HG03175 (cell line): ENCODE results near the gene PNMA1.
"Not testable (repeated sequence)": the region's sequence is repeated elsewhere in the genome, so short reads cannot be mapped to it uniquely, and the experiment has no call there.

Source experiments
- ATAC-seq: cut with Tn5 transposase; IDR thresholded peaks from one replicate; pipeline ENCODE4 v1.9.1; 2021; ENCODE audit warnings: mild to moderate bottlenecking, moderate library complexity; ENCODE audit not compliant: unreplicated experiment

PNMA1 gene

GRCh38 chr14:73718418-73719251 lies 4.5 kb upstream of the PNMA1 start:
- no peak for ATAC-seq

DNA sequence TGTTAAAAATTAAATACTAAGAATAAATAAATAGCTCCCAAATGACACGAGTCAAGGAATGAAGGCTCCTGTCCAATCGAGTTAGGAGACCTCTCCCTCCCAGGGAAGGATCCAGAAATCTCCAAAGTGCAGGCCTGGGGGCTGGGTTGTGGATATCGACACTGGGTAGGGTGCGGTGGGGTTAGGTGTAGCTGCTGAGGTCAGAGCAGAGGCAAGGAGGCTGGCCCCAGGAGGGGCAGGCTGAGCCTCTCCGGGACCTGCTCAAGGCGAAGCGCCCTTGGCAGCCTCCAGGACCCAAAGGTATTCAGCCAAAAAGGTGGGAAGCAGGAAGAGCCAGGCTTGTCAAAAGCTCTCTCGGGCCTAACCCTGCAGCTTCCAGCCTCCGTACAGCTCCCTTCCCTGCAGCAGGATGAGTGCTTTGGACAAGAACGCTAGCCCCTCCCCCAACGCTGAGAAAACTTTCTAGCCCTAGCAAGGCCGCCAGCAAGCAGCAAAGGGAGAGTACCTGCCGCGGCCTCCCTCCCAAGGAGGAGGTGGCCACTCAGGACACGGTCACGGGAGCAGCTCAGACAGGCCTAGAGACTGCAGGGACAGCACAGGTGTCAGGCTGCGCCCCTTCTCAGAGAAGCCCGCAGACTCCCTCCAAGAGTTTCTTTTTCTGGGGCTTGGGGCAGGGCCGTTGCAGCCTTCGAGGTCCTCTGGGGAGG lies 3.7 kb upstream of the PNMA1 start:
- no peak for ATAC-seq

DNA sequence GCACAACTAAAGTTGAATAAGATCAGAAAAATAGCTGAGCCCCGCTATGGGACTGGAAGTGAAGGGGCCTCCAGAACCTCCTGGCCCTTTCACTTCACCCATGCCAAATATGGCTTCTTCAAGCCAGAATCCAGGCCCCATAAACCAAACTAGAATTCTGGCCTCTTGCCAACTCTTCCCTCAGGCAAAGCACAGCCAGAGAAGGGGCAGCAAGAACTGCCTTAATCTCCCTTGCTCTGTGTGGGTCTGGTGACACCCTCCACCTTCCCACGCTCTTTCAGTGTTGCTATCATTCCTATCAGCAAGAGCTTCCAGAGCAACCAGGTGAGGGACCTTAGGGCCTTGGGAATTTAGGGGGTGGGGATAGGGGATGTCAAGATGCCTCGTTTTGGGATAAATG lies 3.1 kb upstream of the PNMA1 start:
- no peak for ATAC-seq

- no peak for ATAC-seq
Observed at GRCh38 chr14:73715707-73716106, 1.5 kb upstream of the PNMA1 start.

DNA sequence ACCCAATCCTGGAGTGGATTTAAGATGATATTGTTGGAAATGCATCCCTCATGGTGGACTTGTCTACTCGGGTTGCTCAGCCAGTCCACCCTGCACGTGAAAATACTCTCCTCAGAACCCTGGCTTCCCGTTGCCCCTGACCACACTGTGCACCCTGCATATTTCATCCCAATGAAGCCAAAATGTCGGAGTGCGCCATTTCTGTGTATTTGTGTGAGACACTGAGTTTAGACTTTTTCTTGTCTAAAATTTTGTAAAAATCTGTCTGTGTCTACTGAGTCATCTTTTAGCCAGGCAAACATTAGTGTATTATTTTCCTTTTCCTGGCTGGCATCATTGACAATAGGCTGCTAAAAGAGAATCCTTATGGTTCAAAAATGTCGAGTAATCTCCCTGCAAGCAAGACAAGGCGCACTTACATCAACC lies 485 bp upstream of the PNMA1 start:
- ATAC-seq = peak; percentile 4

DNA sequence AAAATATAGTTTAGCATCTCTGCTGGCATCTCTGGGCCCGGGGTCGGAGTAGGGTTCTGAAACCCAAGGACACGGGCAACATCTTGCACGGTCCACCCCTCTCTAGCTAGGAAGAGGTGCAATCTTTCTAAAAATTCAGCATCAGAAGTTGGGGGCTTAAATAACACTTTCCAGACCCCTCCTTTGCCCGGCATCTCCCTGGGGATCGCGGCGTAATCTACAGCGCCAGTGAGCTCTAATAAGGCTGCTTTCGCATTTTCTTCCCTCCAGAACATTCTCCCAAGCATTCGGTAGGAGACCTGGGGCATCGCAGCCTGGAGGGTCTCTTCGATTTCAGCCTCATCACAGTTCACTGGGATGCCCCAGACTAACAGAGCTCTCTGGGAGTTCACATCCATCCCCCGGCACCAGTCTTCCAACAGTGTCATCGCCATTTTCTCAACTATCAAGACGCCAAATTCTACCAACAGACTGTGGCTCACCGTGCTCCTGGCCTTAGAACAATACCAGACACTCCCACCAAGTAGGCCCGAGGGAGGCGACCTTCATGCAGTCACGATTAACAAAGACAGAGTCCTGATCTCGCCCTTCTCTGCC lies 880 bp downstream of the PNMA1 start:
- no peak for ATAC-seq

DNA sequence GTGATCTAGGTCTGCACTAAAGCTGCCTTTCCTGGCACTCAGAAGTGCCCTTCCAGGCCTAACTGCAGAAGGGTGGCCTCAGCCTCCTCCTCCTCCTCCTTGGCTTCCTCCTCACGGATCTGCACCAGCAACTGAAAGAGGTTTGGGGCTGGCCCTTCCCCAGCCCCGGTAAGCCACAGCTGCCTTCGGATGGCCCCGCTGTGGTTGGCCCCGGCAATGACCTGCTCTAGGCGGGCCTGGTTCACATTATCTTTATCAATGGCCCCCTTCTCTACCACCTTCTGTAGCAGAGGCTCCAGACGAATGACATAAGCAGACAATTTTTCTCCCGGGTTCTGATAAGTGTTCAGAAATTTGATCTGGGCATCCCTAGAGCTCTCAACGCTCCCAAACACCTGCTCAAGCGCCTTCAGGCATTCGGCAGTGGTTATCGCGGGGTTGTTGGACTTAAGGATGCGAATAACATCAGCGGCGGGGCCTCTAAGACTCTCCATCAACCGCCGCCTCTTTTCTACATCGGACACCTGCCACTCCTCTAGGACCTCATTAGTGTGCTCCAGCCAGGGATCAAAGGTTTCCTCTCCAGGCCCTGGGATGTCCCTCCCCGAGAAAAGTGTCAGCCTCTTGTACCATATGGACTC lies 1.5 kb downstream of the PNMA1 start:
- ATAC-seq = no peak

DNA sequence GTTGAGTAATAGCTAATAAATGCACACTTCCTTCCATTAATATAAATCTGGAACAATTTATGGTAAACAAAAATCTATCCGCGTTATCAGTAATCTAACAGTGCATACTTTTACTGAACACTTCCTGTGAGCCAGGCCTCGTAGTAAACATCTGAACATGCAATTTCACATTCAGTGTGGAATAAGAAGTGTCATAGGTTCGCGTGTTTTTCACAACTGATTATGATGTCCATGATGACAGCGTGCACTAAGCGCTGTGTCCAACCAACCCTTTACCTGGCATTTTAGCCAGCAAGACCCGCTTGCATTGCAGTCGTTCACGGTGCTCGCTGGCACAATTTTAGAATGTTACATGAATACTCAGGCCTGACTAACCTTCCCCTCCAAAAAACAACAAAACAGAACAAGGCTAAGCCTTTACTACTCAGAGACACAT lies 2.1 kb downstream of the PNMA1 start:
- ATAC-seq = no peak

DNA sequence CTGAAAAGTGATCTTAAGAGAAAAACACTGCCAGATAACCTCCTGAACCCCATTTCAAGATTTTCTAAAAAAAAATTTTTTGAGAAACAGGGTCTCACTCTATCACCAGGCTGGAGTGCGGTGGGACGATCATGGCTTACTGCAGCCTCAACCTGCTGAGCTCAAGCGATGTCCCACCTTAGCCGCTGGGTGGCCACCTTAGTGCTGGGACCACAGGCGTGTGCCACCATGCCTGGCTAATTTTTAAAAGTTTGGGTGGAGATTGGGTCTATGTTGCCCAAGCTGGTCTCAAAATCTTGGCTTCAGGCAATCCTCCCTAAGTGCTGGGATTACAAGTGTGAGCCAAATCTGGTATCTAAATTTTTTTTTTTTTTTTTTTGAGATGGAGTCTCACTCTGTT lies 3.4 kb downstream of the PNMA1 start:
- ATAC-seq = no peak

GRCh38 chr14:73709904-73710469 lies 4.2 kb downstream of the PNMA1 start:
- no peak for ATAC-seq

DNA sequence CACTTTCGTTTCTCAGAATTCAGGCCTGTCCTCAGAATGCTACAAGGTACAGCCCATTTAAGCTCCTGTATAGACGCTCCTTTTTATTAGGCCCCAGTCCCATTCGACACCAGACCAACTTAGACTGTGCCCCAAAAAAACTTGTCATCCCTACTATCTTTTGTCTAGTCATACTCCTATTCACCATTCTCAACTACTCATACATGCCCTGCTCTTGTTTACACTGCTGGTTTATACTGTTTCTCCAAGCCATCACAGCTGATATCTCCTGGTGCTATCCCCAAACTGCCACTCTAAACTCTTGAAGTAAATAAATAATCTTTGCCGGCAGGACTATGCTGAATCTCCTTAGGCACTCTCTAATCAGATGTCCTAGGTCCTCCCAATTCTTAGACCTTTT lies 6.1 kb downstream of the PNMA1 start:
- ATAC-seq = not testable (repeated sequence)

GRCh38 chr14:73700325-73700724 lies 13.9 kb downstream of the PNMA1 start:
- ATAC-seq = peak; percentile 45

DNA sequence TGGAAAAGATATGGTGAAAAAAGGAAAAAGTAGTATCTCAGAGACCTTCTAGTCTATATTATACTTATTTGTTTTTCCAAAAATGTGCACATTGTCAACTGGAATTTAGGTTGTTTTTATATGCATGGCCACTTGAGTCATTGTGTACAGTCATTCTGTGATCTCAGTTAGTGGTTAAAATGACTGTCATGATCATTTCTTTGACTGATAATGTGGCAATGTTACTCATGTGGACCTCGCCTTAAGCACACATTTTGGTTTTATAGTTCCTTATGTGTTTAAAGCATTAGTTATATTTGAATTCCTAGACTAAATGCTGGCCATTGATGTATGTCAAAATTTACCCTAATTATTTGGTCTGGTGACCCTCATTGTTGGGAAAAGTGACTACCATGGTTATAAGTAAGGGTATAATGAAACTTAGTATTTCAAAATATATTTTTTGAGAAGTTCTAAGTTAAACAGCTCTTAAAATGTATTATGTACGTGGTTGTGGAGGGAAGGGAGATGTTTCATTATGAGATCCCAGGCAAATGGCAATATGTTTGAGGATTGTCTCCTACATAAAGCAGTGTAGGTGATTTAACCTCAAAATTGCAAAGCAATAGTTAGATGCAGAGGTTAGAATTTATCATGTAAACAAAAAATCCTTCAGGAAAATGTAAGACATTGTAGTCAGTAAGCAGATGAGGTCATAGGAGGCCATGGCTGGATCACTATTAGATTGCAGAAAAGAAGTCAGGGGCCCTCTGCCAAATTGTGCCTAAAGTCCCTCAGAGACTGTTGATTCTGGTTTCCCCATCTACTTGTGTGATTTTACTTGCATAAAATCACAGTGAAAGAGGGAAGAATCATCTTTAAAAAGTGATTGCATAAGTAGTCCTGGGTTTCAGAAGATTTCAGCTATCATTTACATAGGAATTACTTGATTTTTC lies 17.5 kb downstream of the PNMA1 start:
- peak; percentile 84 for ATAC-seq

DNA sequence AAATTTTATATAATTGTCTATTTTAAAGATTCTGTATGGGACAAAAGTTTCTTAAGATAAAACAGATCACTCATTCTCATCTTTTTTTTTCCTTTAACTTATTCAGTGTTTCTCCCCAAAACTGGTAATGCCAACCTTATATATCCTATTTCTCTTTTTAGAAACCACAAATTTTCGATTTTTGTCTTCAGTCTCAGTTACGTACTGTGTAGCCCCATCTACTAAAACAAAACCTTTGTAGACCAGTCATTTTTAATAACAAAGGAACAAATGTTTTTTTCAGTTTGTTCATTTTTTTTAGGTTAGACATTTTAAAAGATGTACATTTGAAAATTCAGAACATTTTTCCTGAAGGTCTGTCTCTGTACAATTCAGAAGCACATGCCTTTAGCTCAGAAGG lies 18.2 kb downstream of the PNMA1 start:
- peak; percentile 61 for ATAC-seq

- no peak for ATAC-seq
Observed at GRCh38 chr14:73695082-73695481, 19.1 kb downstream of the PNMA1 start.

GRCh38 chr14:73694083-73694482 lies 20.1 kb downstream of the PNMA1 start:
- no peak for ATAC-seq

DNA sequence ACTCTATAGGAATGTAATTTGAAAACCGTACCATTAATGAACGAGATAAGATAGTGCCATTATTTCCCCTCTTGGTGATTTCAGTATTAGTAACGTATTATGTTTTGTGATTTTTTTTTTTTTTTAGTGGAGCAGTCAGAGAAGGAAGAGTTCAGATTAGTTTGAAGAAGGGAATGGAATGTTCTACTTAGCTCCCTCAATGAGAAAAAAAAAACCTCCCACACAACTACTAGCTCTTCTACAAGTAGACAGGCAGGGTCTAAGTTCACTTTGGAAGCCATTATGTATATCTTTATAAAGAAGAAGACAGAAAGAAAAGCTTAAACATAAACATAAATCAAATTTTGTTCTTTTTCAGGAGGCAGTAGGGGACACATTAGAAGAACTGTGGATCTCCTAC lies 27.3 kb downstream of the PNMA1 start:
- ATAC-seq = no peak

DNA sequence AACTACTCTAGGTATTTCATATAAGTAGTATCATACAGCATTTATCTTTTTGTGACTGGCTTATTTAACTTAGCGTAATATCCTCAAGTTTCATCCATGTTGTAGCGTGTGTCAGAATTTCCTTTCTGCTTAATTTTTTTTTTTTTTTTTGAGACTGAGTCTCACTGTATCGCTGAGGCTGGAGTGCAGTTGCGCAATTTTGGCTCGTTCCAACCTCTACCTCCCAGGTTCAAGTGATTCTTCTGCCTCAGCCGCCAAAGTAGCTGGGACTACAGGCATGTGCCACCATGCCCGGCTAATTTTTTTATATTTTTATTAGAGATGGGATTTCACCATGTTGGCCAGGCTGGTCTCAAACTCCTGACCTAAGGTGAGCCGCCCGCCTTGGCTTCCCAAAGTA lies 28.9 kb downstream of the PNMA1 start:
- ATAC-seq = no peak

DNA sequence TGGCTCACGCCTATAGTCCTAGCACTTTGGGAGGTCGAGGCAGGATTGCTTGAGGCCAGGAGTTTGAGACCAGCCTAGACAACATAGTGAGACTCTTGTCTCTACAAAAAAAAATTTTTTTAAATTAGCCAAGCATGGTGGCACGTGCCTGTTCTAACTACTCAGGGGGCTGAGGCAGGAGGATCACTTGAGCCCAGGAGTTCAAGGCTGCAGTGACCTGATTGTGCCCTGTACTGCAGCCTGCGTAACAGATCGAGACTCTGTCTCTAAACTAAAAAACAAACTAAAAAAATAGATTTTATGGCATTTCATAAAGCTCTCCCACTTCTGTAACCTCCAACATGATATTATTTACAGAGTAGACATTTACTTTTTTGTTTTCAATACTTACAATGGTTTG lies 29.6 kb downstream of the PNMA1 start:
- ATAC-seq = no peak

DNA sequence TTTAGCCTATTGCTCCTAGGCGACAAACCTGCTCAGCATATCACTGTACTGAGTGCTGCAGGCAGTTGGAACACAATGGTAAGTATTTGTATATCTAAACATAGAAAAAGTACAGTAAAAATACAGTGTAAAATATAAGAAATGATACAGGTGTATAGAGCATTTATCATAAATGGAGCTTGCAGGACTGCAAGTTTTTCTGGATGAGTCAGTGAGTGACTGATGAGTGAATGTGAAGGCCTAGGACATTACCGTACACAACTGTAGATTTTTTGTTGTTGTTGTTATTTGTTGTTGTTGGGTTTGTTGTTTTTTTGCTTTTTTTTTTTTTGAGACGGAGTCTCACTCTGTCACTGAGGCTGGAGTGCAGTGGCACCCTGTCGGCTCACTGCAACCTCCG lies 33.4 kb downstream of the PNMA1 start:
- ATAC-seq = no peak
